HG02938 (cell line): ENCODE data around the gene GABRB1.
"Not testable (repeated sequence)": the region's sequence is repeated elsewhere in the genome, so short reads cannot be mapped to it uniquely, and the experiment has no call there.

Experiments used
- ATAC-seq: cut with Tn5 transposase; IDR thresholded peaks from one replicate; pipeline ENCODE4 v1.9.1; 2021; ENCODE audit warnings: mild to moderate bottlenecking, moderate library complexity; ENCODE audit not compliant: unreplicated experiment

The GABRB1 gene

DNA sequence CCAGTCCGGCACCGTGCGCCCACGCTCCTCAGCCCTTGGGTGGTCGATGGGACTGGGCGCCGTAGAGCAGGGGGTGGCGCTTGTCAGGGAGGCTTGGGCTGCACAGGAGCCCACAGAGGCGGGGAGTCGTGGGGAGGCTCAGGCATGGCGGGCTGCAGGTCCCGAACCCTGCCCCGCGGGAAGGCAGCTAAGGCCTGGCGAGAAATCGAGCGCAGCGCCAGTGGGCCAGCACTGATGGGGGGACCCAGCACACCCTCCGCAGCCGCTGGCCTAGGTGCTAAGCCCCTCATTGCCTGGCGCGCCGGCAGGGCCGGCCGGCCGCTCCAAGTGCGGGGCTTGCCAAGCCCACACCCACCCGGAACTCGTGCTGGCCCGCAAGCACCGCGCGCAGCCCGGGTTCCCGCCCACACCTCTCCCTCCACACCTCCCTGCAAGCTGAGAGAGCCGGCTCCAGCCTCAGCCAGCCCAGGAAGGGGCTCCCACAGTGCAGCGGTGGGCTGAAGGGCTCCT, 346.7 kb downstream of the GABRB1 start:
- not testable (repeated sequence) for ATAC-seq

GRCh38 chr4:47381172-47381571, 349.8 kb downstream of the GABRB1 start:
- no peak for ATAC-seq

GRCh38 chr4:47382846-47383360, 351.5 kb downstream of the GABRB1 start:
- ATAC-seq = no peak

GRCh38 chr4:47383829-47384427, 352.6 kb downstream of the GABRB1 start:
- ATAC-seq = no peak

- no peak for ATAC-seq
Measured at GRCh38 chr4:47386146-47386545, 354.8 kb downstream of the GABRB1 start.

GRCh38 chr4:47386561-47387235, 355.3 kb downstream of the GABRB1 start:
- ATAC-seq = no peak

DNA sequence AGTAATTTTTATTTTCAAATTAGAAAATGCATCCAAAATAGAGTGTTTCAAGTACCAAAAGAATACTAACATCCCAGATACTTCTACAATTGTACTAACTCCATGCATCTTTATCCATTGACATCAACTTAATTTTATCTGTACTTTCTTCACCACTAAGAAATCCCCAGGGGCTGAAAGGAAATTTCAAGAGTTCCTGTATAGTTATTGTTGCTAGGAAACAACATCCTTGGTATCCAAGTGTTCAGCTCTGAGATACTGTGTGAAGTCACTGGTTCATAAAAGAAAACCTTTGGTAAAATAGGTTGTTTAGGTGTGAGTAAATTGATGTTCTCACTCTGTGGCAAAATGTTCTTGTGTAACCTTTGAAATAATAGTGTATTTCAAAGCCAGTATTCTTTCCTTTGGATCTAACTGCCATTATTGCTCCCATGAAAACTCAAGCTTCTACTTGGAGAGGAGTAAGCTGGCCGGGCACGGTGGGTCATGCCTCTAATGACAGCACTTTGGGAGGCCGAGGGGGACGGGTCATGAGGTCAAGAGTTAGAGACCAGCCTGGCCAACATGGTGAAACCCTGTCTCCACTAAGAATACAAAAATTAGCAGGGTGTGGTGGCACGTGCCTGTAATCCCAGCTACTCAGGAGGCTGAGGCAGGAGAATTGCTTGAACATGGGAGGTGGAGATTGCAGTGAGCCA, 359.2 kb downstream of the GABRB1 start:
- ATAC-seq = no peak

- ATAC-seq = peak; percentile 55
Measured at GRCh38 chr4:47391256-47391655, 359.9 kb downstream of the GABRB1 start.

- ATAC-seq = no peak
Measured at GRCh38 chr4:47406408-47406807, 375.0 kb downstream of the GABRB1 start.

- no peak for ATAC-seq
Measured at GRCh38 chr4:47410271-47410670, 378.9 kb downstream of the GABRB1 start.

- no peak for ATAC-seq
Measured at GRCh38 chr4:47413521-47413920, 382.2 kb downstream of the GABRB1 start.

GRCh38 chr4:47415719-47416118, 384.4 kb downstream of the GABRB1 start:
- no peak for ATAC-seq

GRCh38 chr4:47418147-47418546, 386.8 kb downstream of the GABRB1 start:
- ATAC-seq = no peak

GRCh38 chr4:47419296-47419695, 387.9 kb downstream of the GABRB1 start:
- no peak for ATAC-seq

DNA sequence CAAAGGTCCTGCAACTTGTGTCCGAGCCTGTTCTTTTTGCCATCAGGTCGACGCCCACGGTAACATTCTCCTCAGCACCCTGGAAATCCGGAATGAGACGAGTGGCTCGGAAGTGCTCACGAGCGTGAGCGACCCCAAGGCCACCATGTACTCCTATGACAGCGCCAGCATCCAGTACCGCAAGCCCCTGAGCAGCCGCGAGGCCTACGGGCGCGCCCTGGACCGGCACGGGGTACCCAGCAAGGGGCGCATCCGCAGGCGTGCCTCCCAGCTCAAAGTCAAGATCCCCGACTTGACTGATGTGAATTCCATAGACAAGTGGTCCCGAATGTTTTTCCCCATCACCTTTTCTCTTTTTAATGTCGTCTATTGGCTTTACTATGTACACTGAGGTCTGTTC, 394.3 kb downstream of the GABRB1 start:
- no peak for ATAC-seq

DNA sequence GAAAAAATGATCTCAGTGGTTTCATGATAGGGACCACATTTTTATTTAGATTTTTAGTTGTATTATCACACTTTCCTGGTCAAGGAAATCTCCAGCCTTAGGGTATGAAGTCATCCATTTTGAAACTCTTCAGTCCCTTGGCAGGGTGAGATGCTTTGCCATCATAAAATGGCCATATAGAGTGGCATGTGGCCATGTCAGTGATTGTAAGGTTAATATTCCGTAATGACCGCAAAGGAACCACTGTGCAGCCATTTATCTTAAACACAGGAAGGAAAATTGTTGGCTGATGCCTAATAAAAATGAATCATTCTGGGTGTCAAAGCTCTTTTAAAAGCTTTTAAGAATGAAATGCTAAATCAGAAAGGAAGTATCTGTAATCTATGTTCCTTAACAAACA, 396.6 kb downstream of the GABRB1 start:
- ATAC-seq = no peak

DNA sequence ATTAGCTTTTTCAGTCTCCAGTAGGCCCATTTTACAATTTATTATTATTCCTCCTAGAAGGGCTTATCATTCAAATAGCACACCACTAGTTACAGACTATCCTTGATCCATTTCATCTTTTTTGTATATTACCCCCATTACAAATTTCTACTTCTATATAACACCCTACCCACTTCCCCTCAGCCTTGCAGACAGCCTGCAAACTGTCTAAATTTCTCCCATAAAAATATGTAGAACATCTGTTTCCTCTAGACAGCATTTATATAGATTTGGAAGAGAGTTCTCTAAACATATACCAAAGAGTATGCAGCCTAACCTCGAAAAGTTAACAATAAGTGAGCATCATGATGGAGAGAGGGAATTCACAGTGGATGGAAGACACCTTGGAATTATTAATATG, 401.4 kb downstream of the GABRB1 start:
- no peak for ATAC-seq

DNA sequence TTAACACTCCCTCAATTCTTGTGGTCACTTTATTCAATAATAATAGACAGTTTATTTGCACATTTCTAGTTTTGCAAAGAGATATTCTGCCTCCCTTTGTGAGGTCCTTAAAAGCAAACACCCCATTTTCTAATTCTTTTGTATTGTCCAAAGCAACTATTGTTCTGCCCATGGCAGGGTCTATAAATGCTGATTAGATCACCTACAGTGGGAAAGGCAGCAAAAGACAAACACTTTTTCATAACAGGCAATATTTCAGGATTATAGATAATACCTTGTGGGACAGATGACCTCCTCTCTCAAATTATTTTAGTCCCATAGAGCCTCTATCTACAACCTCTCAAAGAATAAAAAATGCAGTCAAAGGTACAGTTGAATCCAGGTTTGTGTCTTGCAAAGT, 403.6 kb downstream of the GABRB1 start:
- ATAC-seq = no peak

DNA sequence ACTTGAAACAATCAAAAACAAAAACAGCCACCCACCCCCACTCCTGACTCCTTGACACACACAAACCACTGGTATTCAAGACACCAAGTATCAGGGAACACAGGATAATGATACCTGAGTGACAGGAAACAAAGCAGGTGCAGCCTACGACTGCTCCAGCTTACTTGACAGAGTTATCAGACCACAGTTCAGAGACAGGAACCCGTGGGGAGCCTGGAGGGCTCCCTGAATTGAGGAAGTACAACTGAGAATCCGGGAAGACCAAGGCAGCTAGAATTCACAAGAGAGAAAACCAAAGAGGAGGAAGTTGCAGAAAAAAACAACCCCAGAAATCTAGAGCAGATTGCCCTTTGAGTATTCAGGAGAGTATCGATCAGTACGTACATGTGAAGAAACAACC, 411.6 kb downstream of the GABRB1 start:
- ATAC-seq = peak; percentile 65

- ATAC-seq = no peak
Measured at GRCh38 chr4:47444031-47444430, 412.7 kb downstream of the GABRB1 start.

- no peak for ATAC-seq
Measured at GRCh38 chr4:47451657-47452056, 420.3 kb downstream of the GABRB1 start.

DNA sequence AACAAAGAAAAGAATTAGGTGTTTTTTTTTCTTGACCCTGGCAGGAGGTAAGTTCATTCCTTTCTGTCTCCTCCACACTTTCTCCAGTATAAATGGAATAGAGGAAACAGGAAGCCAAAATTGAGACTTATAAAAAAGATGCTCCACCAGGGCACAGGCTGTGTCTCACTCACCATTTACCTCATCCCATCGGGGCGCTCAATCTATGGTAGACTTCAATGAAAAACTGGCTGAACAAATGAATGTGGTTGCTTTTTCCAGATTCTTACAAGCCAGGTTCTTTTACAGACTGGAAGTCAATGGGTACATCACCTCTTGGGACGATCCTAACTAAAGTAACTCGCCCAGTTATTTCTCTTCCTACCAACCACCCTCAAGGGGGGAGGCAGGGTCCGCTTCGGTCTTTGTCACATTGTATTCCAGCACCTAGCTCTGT, 431.4 kb downstream of the GABRB1 start:
- ATAC-seq = peak; percentile 14
